Prostate gland (tissue), 2 donors: ENCODE measurements around the gene STARD4. TPM values are rescaled to one million over a fixed set of nuclear protein-coding genes. Genes with fewer than 3 reads are reported as not detected.

ENCODE experiments used
- DNase-seq: peaks from one replicate; pipeline ENCODE4 v3.0.0-alpha.2; 2019; ENCODE audit warnings: low spot score
- H3K27ac ChIP-seq, 2 donors: fragments of 200-600 bp; sonication (generic); 2 replicates each; pipeline ENCODE4 v1.5.1; 2017 to 2019
- H3K27me3 ChIP-seq: fragments of 200-600 bp; sonication (generic); replicated peaks from 2 replicates; pipeline ENCODE4 v1.5.1; 2019; ENCODE audit not compliant: insufficient read depth
- H3K36me3 ChIP-seq, 2 donors: fragments of 200-600 bp; sonication (generic); 1 replicate in 1 of 2; 2 replicates in 1 of 2; pipeline versions ENCODE4 v1.5.1 to v1.8.1; 2017 to 2019
- H3K4me1 ChIP-seq: fragments of 200-600 bp; sonication (generic); replicated peaks from 2 replicates; pipeline ENCODE4 v1.5.1; 2019
- H3K4me3 ChIP-seq, 2 donors: fragments of 200-600 bp; sonication (generic); 2 replicates each; pipeline ENCODE4 v1.5.1; 2017 to 2019
- H3K9me3 ChIP-seq: fragments of 200-600 bp; sonication (generic); 2 replicates; pipeline ENCODE4 v1.5.1; 2017
- POLR2A ChIP-seq: fragments of 450-650 bp; IDR thresholded peaks from one replicate; pipeline ENCODE4 v1.6.1; 2016; ENCODE audit warnings: antibody characterized with exemption, mild to moderate bottlenecking
- POLR2AphosphoS5 ChIP-seq: sonication (generic); formaldehyde crosslinking; IDR thresholded peaks from one replicate; pipeline ENCODE4 v1.6.1; 2017; ENCODE audit warnings: antibody characterized with exemption
- WGBS: methylation state at CpG from one replicate; pipeline ENCODE4 v1.1.5; 2018; 5-methylcytosine and 5-hydroxymethylcytosine counted together
- intact Hi-C: fragments of 100-400 bp; cut with DNase I; formaldehyde crosslinking; loops from one replicate; pipeline ENCODE4 v1.14.2; 2022
- total RNA-seq, 2 donors: library from RNA; depleted of rRNA; stranded (reverse); fragments of >200 nt; gene quantifications; one replicate each; pipeline ENCODE4 v1.1.0, GENCODE V29; 2016
- TF ChIP-seq, protein P1 (sequence below), 4 experiments: fragments of 200-600 bp in 2 of 4; fragments of 450-650 bp in 2 of 4; sonication (generic) in 2 of 4; IDR thresholded peaks; 1 replicate in 3 of 4; 2 replicates in 1 of 4; pipeline ENCODE4 v1.5.1; 2016 to 2019; ENCODE audit warnings: antibody characterized with exemption in 4 of 4, mild to moderate bottlenecking in 2 of 4, moderate library complexity in 2 of 4

STARD4 gene
- total RNA-seq, 2 donors from 2014 or later = 12.1 to 13.4 TPM

DNA sequence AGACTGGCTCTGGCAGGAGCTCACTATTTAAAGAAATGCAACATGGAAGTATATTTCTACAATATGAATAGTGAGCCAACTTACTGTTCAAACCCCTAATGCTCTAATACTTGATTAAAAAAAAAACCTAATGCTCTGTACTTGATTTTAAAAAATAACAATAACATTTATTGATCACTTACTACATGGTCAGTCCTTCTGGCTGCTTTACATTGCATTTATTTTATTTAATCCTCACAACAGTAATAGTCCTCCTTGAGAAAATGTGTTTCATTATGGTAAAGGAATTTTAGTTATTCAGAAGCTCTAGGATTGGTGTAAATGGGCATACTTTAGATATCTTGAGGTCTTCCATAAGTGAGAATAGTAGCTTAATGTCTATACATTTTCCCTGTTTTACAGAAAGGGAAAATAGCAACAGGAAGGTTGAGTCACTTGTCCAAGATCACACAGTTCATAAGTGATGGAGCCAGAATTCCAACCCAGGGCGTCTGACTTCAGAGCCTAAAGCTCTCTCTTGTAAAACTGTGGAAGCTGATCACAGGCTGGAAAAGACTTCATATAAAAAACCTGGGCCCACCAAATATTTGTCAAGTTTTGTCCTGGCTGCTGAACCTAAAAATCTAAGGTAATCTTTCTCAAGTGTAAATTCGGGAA, 1.0 kb downstream of the STARD4 start:
- Histone ChIP-seq H3K36me3 (no peaks in the 10 kb centered on the region), H3K4me3 (peak overlapping the region; percentile 60 to 61), H3K27me3 (no peaks in the 10 kb centered on the region), H3K4me1 (peaks cover 7% of the 10 kb centered on the region), H3K27ac (peak overlapping the region; percentile 84 to 87), H3K9me3 (no peaks in the 10 kb centered on the region)
- TF ChIP-seq, protein P1, sequence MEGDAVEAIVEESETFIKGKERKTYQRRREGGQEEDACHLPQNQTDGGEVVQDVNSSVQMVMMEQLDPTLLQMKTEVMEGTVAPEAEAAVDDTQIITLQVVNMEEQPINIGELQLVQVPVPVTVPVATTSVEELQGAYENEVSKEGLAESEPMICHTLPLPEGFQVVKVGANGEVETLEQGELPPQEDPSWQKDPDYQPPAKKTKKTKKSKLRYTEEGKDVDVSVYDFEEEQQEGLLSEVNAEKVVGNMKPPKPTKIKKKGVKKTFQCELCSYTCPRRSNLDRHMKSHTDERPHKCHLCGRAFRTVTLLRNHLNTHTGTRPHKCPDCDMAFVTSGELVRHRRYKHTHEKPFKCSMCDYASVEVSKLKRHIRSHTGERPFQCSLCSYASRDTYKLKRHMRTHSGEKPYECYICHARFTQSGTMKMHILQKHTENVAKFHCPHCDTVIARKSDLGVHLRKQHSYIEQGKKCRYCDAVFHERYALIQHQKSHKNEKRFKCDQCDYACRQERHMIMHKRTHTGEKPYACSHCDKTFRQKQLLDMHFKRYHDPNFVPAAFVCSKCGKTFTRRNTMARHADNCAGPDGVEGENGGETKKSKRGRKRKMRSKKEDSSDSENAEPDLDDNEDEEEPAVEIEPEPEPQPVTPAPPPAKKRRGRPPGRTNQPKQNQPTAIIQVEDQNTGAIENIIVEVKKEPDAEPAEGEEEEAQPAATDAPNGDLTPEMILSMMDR (IDR thresholded peaks at IDR 0.05) = no peak
- TF ChIP-seq POLR2A = no peak
- TF ChIP-seq POLR2AphosphoS5 = no peak
- DNase-seq = no peak
- intact Hi-C loops = loop anchor here (5.0 kb wide), 1 partner anchor 246 kb away; the partner anchor contains the start of gene NREP
- 8% methylated on average over 2 of the region's 2 CpGs for WGBS

DNA sequence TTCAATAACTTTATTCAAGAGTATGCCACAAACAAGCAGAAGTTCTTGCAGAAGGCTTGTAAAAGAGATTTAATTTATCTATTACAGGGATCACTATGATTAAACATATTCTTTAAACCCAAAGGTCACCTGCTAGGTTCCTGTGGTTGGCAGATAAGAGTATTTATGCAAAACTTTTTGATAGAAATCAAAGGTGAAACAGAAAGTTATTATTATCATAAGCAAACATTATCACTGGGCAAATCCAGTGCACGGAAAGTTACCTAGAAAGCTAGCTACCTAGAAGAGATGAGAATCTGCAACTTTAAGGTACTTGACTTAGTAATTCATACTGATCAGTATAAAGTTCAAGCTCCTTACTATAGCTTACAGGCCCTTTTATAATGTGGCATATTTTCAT, 3.2 kb downstream of the STARD4 start:
- no peak overlapping the region for H3K4me3 ChIP-seq
- intact Hi-C loops = no loop called here
- no peaks in the 10 kb centered on the region for H3K36me3 ChIP-seq
- H3K27me3 ChIP-seq = no peaks in the 10 kb centered on the region
- DNase-seq = no peak
- WGBS = 54% methylated on average over 1 of the region's 1 CpG
- H3K27ac ChIP-seq = no peak overlapping the region
- TF ChIP-seq POLR2A (no peak), POLR2AphosphoS5 (no peak)
- TF ChIP-seq, protein P1 (IDR thresholded peaks at IDR 0.05) = no peak
- H3K9me3 ChIP-seq = no peaks in the 10 kb centered on the region
- peaks cover 7% of the 10 kb centered on the region for H3K4me1 ChIP-seq

DNA sequence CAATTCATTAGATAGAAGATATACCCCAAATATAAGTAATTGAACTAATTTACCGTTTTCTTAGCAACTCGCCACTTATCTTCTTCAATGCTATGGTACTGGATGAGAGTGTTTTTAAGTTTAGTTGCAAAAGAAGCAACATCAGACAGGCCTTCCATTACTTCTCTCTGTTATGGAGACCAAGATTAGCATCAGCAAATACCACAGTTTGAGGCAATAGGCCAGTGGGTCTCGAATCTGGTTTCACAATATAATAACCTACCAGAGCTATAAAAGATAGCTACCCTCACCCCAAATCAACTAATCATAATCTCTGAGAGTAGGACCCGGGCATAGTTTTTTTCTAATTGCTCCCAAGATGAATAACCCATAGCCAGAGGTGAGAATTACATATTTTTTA, 5.1 kb downstream of the STARD4 start:
- DNase-seq = no peak
- Histone ChIP-seq H3K9me3 (no peaks in the 10 kb centered on the region), H3K27ac (no peak overlapping the region), H3K4me1 (peaks cover 7% of the 10 kb centered on the region), H3K4me3 (no peak overlapping the region), H3K27me3 (no peaks in the 10 kb centered on the region), H3K36me3 (no peaks in the 10 kb centered on the region)
- 66% methylated on average over 4 of the region's 4 CpGs for WGBS
- intact Hi-C loops = no loop called here
- no peak for TF ChIP-seq POLR2AphosphoS5
- no peak for TF ChIP-seq POLR2A
- TF ChIP-seq, protein P1 (IDR thresholded peaks at IDR 0.05) = no peak

DNA sequence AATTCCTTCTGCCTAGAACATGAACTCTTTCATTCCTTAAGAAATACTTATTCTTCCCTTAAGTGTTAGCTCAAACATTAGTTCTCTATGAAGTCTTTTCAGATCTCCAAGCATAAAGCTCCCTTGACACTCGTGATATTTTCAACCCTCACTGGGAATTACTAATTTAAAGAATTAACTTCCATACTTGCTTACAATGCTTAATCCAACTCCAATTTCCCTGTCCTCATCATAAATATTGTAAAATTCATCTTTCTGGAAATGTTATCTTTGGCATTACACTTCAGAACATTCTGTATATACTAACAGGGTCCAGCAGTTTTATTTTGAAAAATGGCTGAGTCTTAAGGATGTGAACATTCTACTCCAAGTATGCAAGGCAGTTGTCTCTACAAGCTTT, 7.2 kb downstream of the STARD4 start:
- Histone ChIP-seq H3K36me3 (no peaks in the 10 kb centered on the region), H3K4me1 (no peaks in the 10 kb centered on the region), H3K27me3 (no peaks in the 10 kb centered on the region), H3K4me3 (no peak overlapping the region), H3K27ac (peak overlapping the region in 1 of 2 donors; percentile 20), H3K9me3 (no peaks in the 10 kb centered on the region)
- no peak for TF ChIP-seq POLR2A
- TF ChIP-seq, protein P1 (IDR thresholded peaks at IDR 0.05) = no peak
- TF ChIP-seq POLR2AphosphoS5 = no peak
- DNase-seq = no peak
- WGBS = 69% methylated on average over 1 of the region's 1 CpG
- intact Hi-C loops = no loop called here

DNA sequence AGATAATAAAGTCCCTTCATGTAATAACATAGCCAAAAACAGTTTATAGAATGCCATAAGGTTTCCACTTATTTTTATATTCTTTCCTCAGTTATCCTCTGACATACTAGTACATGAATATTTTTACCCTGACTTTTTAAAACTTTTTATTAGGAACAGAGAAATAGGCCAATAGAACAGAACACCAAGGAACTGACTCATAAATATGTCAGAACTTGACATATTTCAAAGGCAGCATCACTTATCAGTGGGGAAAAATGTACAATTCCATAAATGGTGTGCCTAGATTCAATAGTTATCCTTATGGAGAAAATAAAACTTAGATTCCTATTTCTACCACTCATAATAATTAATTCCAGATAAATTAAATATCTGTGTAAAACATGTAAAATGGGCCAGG, 9.4 kb downstream of the STARD4 start:
- H3K27ac ChIP-seq = peak overlapping the region; percentile 50 to 60
- intact Hi-C loops = no loop called here
- no peak overlapping the region for H3K4me3 ChIP-seq
- no peaks in the 10 kb centered on the region for H3K4me1 ChIP-seq
- H3K9me3 ChIP-seq = no peaks in the 10 kb centered on the region
- H3K36me3 ChIP-seq = no peaks in the 10 kb centered on the region
- TF ChIP-seq POLR2A = no peak
- TF ChIP-seq, protein P1 (IDR thresholded peaks at IDR 0.05) = no peak
- no peak for TF ChIP-seq POLR2AphosphoS5
- DNase-seq = no peak
- H3K27me3 ChIP-seq = no peaks in the 10 kb centered on the region
